NCI-H526 (cell line): ENCODE results near the gene FUNDC2.
A peak's percentile ranks its signal among the peaks of the same experiment; 100 is the strongest.
"Not testable (repeated sequence)": the region's sequence is repeated elsewhere in the genome, so short reads cannot be mapped to it uniquely, and the experiment has no call there.

Experiments
- DNase-seq, 2 experiments: peaks; one replicate each; lab custom pipeline; 2025; lab: John Stamatoyannopoulos, UW

The FUNDC2 gene, protein sequence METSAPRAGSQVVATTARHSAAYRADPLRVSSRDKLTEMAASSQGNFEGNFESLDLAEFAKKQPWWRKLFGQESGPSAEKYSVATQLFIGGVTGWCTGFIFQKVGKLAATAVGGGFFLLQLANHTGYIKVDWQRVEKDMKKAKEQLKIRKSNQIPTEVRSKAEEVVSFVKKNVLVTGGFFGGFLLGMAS

DNA sequence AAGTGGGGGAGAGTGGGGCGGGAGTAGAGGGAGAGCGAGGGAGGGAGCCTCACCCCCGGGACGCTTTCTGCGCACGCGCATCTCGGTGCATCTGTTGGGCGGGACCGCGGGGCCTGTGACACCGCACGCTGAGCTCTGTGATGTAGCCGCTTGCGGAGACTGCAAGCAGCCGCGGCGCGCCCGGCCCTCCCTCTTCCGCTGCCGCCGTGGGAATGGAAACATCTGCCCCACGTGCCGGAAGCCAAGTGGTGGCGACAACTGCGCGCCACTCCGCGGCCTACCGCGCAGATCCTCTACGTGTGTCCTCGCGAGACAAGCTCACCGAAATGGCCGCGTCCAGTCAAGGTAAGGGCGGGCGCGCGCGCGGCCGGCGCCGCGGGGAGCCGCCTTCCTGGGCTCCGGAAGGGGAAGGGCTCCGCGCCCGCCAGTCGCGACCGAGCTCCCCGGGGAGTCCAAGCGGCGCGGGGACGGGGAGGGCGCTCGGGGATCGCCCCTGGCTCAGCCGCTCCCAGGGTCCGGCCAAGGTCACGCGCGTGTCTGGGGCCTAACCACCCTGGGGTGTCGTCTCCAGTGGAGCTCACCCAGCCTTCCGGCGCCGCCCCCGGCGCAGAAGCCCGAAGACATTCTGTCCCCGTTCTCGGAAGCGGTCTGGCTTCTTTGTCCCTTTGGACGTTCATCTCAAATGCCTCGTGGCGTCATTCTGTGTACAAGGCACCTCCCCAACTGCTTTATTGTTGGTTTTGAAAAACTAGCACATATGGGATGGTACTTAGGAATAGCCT is at the start of gene FUNDC2:
Gene FUNDC2 (plus strand): TSS at position 118 of the 782 bp plus-strand sequence. CDS start 95 bp downstream, at position 213.
- peak; percentile 98 to 99 for DNase-seq

DNA sequence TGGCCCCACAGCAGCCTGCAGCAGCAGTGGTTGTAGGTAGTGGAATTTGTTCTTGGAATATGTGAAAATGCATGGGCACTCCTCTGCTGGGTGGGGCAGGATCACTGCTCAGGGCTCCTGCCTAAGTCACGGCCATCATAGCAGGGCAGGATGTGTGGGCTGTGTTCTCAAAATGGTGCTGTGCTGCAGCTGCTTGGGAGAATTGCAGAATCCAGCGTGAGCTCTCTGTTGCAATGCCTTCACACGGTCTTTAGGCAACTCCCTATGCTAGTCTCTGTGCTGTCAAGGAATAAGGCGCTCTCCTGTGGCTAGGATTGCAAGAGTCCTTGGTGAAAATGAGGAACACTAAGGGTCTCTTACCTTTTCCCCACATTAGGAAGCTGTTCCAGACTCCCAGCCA is 47.0 kb upstream of the FUNDC2 start:
- DNase-seq = no peak

DNA sequence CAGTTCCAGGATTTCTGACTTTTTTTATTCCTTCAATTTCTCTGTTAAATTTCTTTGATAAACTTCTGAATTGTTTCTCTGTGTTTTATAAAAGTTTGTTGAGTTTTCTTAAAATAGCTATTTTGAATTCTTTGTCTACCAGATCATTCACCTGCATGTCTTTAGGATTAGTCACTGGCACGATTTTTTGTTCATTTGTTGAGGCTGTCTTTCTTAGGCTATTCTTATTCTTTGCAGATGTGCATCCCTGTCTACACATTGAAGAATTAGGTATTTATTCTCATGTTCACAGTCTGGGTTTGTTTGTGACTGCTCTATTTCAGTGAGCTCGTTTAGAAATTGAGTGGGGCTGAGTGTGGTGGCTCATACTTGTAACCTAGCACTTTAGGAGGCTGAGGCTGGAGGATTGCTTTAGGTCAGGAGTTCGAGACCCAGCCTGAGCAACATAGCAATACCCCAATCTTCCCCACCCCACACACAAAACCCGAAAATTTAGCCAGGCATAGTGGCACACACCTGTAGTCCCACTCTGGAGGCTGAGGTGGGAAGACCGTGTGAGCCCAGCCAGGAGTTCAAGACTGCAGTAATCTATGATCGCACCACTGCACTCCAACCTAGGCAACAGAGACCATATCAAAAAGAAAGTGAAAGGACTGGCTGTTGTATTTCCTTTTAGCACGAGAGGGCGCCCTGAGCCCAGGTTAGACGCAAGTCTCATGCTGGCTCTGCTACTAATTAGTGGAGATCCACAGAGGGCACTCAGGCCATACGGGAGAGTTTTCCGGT is 46.1 kb upstream of the FUNDC2 start:
- DNase-seq = peak; percentile 73 to 94

DNA sequence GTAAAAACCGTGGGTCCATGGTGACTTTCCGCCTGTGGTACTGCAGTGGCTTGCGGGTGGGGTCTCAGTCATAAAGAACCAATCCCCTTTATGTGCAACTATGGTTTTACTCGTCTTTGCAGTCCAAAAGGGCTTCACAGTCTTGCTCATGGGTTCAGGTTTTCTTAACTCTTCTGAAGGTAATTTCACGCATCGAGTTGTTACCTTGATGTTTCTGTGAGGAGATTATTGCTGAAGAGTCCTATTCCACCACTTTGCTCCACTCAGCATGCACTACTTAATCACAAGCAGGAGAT is 45.6 kb upstream of the FUNDC2 start:
- DNase-seq = no peak

DNA sequence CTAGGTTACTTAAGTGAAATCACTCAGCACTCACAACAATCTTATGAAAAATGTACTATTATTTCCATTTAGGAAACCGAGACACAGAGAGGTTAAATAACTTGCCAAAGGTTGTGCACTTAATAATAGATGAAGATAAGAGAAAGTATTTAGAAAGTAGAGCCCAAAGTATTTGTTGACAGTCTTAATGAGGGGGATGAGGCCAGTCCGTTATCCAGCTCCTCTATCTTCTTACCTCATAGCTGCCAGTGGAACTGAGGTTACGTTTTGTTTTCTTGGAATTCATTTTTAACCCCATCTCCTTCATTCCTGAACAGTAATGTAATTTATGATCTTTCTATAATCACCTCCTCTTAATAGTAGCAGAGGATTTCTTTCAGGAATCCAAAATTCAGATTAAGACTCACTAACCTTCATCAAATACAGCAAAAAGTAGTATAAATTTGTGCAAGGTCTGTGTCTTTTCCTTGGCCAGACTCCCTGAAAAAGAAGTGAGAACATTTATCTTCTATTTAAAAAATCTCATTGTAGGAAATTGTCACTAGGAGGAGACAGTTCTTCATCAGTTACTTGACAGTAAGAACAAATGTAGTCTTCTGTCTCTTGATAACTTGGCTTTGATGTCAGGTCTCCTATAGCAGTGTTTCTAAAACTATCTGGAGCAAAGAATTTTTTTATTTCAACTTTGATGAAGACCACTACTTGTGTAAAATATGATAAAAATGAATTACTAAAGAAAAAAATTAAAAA is 39.6 kb upstream of the FUNDC2 start:
- peak in 1 of 2 experiments; percentile 16 for DNase-seq

DNA sequence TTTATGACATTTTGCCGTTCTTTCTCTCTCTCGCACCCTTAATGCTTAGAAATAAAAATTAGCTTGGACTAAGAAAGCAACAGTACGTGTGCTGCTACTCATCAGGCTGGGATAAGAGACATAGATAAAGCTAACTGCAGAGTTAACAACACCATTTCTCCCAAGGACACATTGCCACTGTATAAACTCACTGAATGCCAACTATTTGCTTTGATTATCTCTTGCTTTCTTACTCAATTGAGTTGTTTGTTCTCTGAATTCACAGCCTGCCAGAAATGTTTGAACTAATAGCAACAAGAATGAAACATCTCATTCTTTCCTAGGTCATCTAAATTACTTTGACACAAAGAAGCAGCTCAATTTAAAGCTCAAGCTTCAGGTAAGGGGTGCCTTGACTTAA is 38.7 kb upstream of the FUNDC2 start:
- no peak for DNase-seq

DNA sequence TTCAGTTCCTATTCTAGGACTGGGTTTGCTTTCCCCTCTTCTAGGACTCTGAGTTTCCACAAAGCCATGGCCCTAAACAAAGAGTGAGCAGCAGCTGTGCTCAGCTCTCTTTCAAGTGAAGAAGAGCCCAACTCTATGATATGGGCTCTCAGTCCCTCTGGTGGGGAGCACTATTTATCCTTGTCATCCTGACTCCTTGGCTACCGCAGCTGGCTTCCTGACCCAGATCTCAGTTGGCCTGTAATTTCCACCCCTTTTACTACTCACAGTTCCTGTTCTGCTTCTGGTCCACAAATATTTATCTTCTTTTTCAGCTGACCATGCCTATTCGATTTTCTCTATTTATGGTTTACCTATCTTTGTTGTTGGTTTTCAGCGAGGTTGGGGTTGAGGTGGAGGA is 37.9 kb upstream of the FUNDC2 start:
- no peak for DNase-seq

DNA sequence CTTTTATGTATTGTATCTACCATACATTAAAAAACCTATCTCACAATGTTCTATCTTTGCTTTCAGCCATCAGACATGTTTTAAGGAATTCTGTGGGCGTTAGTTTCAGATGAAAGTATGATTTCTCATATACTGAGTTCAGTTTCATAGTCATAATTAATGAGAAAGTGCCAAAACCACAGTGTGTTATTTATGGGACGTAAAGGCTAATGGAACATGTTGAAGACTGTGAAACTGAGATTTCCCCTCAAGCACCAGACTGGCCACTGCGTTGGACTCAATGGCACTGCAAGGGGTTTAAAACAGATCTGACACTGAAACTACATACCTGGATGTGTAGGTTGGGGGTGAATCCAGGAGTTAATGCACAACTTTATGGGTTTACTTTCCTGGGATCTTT is 36.1 kb upstream of the FUNDC2 start:
- DNase-seq = no peak

DNA sequence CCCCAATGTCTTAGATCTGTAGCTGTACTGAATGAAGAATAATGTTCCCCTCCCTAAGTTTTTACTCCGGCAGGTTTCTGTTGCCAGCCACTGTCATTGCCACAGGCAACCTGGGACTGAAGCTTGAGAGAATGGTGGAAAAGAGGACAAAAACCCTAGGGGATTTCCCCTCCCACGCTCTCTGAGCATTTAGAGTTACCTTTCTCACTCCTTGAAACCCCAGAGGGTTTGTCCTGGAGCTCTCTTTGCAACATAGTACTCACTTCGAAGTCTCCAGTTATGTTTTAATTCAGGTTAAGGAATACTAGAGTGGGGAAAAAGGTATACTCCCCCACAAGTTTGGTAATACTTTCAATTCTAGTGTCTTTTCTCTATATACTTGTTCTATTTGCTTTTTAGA is 35.6 kb upstream of the FUNDC2 start:
- DNase-seq = no peak

DNA sequence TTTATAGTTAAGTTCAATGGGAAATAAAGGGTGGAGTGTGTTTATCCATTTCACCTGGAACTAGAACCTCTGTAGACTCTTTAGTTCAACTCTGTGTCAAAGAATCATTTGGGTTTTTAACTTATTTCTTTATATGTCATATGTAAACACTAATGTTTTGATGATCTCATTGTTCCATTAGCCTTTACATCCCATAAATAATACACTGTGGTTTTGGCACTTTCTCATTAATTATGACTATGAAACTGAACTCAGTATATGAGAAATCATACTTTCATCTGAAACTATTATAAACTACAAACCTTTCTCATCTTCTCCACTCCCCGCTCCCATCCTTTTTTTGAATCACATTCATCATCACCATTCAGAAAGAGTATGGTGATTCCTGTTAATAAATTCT is 35.2 kb upstream of the FUNDC2 start:
- DNase-seq = no peak

DNA sequence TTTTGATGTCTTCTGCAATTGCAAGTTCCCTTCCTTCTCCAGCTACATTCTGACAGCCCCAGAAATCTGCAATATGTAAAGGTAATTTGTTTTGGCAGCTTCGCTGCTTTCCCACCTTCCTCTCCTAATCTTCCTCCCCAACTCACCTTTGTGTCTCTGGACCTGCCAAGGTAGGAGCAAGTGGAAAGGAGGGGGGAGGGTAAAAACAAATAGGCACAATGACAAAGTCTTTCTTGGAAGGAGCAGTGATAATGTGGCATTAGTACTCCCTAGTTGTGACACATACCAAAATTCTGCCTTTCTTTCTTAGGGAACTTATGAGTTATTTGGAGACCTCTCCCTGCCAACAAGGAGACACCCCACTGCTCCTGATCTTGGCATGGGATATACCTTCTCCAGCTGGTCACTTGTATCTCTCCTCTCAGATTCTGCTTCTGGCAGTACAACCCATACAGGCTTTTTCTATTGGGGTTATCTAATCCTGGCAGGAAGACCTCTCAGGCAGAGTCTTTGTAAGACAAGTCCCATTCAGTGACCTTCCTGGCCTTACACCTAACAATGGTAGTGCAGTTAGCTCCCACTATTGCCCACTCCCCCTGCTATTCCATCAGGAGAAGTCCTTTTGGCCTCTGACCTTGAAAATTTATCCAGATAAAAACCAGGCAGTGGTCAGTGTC is 28.3 kb upstream of the FUNDC2 start:
- no peak for DNase-seq

DNA sequence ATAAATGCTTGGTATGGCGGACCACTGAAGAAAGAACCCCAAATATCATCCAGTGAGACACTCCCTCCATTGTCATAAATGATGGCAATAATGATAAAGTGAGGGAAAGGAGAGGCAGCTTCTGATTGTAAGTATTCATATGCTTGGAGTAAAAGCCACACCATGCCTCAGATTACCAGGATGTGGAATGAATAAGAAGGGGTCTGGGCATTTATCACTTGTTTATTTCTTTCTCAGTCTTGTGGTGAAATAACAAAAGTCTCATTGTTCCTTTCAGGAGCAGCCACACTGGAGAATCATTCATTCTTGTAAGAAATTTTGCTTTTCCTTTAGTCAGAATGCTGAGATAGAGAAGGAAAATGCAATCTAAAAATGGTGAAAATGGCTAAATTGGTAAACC is 25.8 kb upstream of the FUNDC2 start:
- no peak for DNase-seq

DNA sequence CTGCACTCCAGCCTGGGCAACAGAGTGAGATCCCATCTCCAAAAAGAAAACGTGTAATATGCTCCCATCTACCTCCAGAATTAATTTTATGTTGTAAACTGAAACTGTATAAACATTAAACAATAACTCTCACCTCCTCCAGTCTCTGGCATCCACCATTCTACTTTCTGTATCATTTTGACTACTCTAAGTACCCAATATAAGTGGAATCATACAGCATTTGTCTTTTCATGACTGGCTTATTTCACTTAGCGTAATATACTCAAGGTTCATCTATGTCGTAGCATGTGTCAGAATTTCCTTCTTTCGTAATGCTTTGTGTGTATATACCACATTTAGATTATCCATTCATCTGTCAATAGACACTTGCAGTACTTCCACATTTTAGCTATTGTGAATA is 24.8 kb upstream of the FUNDC2 start:
- no peak for DNase-seq

DNA sequence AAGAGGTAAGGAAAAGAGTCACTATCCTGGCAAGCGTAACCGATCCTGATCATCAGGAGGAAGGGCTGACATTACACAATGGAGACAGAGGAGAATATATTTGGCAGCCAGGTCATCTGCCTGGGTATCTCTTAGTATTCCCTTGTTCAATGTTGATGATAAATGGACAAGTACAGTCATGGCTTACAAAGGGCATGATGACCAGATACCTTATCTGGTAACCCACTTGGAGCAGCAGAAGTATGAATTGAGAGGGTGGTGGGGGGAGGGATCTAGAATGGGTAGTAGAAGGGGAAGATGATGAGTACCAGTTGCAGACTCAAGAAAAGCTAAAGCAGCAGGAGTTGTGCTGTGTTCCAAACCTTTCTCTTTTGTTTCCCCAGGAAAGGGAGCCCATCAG is 21.5 kb upstream of the FUNDC2 start:
- no peak for DNase-seq

DNA sequence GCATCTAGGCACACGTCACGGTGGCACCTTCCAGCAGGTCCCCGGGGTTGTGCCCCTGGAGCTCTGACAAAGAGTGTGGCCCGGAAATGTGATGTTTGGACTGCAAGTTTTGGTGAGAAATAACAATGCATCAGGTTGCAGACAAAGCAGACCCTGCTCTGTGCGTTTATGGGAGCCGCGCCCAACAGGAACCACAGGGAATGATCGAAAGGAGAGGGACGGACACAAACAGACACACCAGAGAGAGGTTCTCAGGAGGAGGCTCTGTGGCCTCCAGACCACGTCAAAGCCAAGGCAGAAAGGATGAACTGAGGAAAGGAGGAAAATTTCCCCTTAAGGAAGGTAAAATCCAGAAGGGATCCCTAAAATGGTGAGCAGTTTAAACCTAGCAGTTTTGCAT is 20.3 kb upstream of the FUNDC2 start:
- DNase-seq = not testable (repeated sequence)

DNA sequence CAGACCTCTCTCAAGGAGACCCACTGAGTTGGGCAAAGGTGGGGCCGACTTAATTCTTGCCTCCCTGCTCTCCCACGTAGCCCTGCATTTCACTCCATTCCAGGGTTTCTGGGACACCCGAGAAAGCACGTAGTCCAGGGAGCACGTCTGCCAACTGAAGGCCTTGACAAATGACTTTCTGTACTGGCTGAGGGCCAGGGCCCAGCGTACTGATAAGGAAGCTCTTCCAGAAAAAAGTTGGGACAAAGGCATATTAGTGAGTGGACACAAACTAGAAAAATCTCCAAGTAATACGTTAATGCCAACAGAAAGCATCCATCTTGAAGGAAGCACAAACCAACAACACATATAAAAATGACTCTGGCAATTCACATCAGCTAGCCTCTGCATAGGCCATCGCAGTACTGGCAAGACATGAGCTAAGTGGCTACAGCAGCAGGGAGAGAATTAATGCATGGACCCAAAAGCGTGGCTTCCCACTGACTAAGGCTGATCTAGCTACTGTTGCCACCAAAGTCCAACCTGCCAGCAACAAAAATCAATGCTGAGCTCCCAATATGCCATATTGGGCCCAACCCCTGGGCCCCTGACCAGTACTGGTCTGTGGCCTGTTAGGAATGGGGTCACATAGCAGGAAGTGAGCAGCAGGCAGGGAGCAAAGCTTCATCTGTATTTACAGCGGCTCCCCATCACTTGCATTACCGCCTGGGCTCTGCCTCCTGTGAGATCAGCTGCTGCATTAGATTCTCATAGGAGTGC is 19.6 kb upstream of the FUNDC2 start:
- DNase-seq = not testable (repeated sequence)

DNA sequence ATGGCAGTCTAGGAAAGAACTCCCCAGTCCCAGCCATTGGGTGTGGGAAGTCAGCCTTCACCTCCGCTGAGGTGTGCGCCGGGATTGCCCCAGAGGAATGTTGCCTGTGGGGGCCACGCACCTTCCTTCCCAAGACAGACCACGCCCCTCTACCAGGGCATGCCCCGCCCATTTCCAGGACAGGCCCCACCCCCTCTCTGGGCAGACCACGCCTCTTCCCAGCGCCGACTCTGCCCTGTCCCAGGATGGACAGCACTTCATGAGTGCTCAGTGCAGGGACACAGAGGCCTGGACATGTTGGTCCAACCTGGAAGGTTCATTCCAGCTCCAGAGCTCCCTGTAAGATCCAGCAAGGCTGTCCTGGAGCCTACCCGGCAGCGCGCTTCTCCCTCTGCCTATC is 18.1 kb upstream of the FUNDC2 start:
- not testable (repeated sequence) for DNase-seq

DNA sequence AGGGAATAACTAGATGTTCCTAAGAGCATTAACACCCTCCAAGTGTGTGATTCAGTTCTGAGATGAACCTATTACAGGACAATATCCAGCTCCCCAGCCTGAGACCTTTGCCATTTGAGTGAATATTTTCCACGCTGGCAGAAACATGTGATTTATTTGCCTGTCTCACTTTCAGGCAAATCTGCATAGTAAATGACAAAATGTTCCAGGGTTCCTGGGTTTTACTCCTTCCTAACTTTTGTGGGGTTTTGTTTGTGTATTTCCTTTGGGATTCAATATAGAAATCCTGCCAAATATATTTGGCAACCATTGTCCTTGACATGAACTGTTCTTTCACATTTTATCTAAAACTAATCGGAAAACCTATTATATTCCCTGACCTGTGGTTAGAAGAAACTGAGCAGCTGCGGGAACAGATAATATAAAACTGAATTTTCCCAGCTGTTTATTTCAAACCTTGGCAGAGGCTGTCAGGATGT is 16.6 kb upstream of the FUNDC2 start:
- DNase-seq = no peak

DNA sequence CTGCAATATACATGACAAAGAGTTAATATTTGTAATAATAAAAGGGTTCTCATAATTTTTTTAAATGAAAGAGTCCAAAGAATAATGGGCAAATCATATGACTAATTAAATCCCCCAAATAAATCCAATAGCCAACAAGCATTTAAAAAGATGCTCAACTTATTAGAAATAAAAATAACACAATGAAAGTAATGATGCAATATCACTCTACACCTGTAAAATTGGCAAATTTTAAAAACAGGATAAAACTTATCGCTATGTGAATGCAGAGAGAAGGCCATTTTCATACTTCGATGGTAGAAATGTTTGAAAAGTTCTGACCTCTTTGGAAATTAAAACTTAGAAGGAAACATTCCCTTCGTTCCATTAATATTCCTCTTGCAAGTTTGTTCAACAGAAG is 6.1 kb upstream of the FUNDC2 start:
- no peak for DNase-seq

DNA sequence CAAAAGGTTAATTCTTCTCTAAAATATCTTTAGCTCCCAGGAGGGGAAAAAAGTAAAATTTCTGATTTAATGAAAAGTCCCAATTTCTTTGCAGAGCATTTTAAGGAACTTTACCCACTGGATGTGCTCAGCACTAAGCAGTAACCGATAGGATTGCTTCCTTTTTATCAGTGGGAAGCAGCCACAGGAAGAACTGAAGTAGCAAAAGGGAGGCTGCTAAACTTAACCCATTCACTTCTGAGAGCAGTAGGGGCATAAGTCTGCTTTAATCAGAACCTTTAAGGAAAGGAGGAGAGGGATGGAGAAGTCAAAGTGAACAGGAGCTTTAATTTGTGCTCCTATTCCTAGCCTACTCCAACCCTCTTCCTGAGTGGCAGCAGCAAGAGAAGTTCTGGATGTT is 4.1 kb upstream of the FUNDC2 start, which contains the start of gene F8:
Gene F8 (minus strand): TSS at position 139 of the 400 bp plus-strand sequence. CDS start 171 bp downstream, outside the sequence.
- peak; percentile 64 to 78 for DNase-seq
